K562 (cell line): ENCODE data around the gene HLA-DOA. TPM values are rescaled to one million over a fixed set of nuclear protein-coding genes. Genes with fewer than 3 reads are reported as not detected.

Experiments
- MTA3 ChIP-seq: fragments of 450-650 bp; formaldehyde crosslinking; IDR thresholded peaks from 2 replicates; pipeline ENCODE4 v1.6.1; 2017; ENCODE audit warnings: mild to moderate bottlenecking, borderline replicate concordance
- XRCC4 ChIP-seq: IDR thresholded peaks from one replicate; pipeline ENCODE4 v1.6.1; 2011; ENCODE audit not compliant: insufficient read depth, insufficient read length; ENCODE audit errors: extremely low read depth
- ZBTB7A ChIP-seq: IDR thresholded peaks from 2 replicates; pipeline ENCODE4 v1.6.1; 2011; ENCODE audit warnings: low read depth, mild to moderate bottlenecking, low read length, moderate library complexity, borderline replicate concordance; ENCODE audit not compliant: control insufficient read depth
- ZNF436 ChIP-seq: fragments of 250-450, 450-650 bp; sonication (Bioruptor Pico); formaldehyde crosslinking; IDR thresholded peaks from 2 replicates; pipeline ENCODE4 v1.7.0; 2020; ENCODE audit warnings: mild to moderate bottlenecking
- polyA plus RNA-seq, 8 experiments: library from polyadenylated mRNA; depleted of rRNA in 4 of 8; stranded (reverse) in 5 of 8; unstranded in 3 of 8; fragments of >200 nt; fragmentation: Nextera tagmentation in 2 of 8; fragmentation: Illumina TruSeq in 1 of 8; extraction: Ambion mirVana in 2 of 8; extraction: Trizol in 1 of 8; gene quantifications; 2 replicates each; pipeline versions ENCODE4 v1.2.1 to v1.2.3, GENCODE V29; 2011 to 2014; ENCODE audit warnings: inconsistent platforms in 1 of 8, missing spikeins in 1 of 8
- total RNA-seq, 7 experiments: library from RNA; depleted of rRNA in 6 of 7; stranded (reverse); fragments of >200 nt in 6 of 7; fragmentation: Illumina TruSeq in 2 of 7; extraction: Trizol in 2 of 7; gene quantifications; 2 replicates each; pipeline versions ENCODE4 v1.2.1 to v1.2.3, GENCODE V29; 2011 to 2021; ENCODE audit warnings: low replicate concordance in 1 of 7
- TF ChIP-seq, protein P1 (sequence below): fragments of 450-650 bp; IDR thresholded peaks from 2 replicates; pipeline ENCODE4 v1.6.1; 2018; ENCODE audit warnings: mild to moderate bottlenecking, low read depth; ENCODE audit not compliant: partially characterized antibody
- TF ChIP-seq, protein P2 (sequence below): fragments of 450-650 bp; IDR thresholded peaks from 2 replicates; pipeline ENCODE4 v1.6.1; 2016; ENCODE audit warnings: low read depth, mild to moderate bottlenecking, moderate library complexity
- TF ChIP-seq, protein P3 (sequence below): fragments of 450-650 bp; formaldehyde crosslinking; IDR thresholded peaks from 2 replicates; pipeline ENCODE4 v1.4.0; 2020; ENCODE audit warnings: mild to moderate bottlenecking, moderate library complexity
- TF ChIP-seq, protein P4 (sequence below): fragments of 150-350 bp; conservative IDR thresholded peaks from 2 replicates; pipeline ENCODE4 v1.6.1; 2014; ENCODE audit warnings: low read length
- TF ChIP-seq, protein P5 (sequence below): fragments of 150-350 bp; IDR thresholded peaks from 2 replicates; pipeline ENCODE4 v1.6.1; 2014; ENCODE audit warnings: low read depth, mild to moderate bottlenecking, low read length, borderline replicate concordance
- TF ChIP-seq, protein P6 (sequence below): sonication (generic); formaldehyde crosslinking; IDR thresholded peaks from 2 replicates; pipeline ENCODE4 v1.8.0; 2022; ENCODE audit warnings: missing genetic modification reagents, mild to moderate bottlenecking, borderline replicate concordance
- TF ChIP-seq, protein P7 (sequence below): fragments of 450-650 bp; formaldehyde crosslinking; conservative IDR thresholded peaks from 2 replicates; pipeline ENCODE4 v1.4.0; 2022; ENCODE audit warnings: mild to moderate bottlenecking, missing genetic modification characterization

HLA-DOA gene
- total and polyA plus RNA-seq, 9 of the 15 experiments (the other 6 are each of a cell fraction or from before 2014, with no cell fraction given): 0.07 TPM; not detected in 8

DNA sequence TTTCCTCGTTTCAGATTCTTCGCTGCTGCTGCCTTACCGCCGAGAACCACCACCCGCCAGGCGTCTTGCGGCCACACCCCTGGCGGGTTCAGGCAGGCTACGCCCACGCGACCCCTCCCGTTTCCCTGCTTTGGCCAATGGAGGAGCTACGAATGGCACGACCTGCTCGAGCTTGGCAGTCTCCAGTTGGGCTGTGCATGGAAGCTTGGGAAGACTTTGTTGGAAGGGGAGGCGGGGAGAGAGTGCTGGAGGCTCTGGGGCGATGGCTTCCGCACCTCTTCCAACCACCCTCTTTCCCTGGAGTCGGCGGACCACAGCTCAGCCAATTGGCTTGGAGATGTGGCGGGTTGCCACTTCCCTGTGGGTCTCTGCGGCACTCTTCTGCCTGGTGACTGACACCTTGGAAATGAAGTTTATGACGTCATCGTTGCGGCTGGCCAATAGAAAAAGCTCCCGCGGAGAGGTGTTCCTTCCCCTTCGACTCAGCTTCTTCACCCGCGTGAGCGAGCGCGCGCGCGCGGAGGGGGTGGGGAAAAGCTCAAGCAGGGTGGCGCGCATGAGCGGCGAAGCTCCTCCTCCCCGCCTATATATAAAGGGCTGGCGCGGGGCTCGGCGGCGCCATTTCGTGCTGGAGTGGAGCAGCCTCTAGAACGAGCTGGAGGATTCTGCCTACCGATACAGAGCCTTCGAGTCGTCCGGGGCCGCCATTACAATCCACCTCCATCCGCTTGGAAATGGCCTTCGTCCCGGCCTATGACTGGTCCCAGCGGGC lies 37.6 kb downstream of the HLA-DOA start (continued):
- TF ChIP-seq, protein P1, sequence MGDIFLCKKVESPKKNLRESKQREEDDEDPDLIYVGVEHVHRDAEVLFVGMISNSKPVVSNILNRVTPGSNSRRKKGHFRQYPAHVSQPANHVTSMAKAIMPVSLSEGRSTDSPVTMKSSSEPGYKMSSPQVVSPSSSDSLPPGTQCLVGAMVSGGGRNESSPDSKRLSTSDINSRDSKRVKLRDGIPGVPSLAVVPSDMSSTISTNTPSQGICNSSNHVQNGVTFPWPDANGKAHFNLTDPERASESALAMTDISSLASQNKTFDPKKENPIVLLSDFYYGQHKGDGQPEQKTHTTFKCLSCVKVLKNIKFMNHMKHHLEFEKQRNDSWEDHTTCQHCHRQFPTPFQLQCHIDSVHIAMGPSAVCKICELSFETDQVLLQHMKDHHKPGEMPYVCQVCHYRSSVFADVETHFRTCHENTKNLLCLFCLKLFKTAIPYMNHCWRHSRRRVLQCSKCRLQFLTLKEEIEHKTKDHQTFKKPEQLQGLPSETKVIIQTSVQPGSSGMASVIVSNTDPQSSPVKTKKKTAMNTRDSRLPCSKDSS: no peak
- TF ChIP-seq, protein P2, sequence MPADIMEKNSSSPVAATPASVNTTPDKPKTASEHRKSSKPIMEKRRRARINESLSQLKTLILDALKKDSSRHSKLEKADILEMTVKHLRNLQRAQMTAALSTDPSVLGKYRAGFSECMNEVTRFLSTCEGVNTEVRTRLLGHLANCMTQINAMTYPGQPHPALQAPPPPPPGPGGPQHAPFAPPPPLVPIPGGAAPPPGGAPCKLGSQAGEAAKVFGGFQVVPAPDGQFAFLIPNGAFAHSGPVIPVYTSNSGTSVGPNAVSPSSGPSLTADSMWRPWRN: no peak; the same call in 1 of the 2 replicates
- no peak for TF ChIP-seq XRCC4
- peak; percentile 100 for TF ChIP-seq MTA3
- TF ChIP-seq, protein P3, sequence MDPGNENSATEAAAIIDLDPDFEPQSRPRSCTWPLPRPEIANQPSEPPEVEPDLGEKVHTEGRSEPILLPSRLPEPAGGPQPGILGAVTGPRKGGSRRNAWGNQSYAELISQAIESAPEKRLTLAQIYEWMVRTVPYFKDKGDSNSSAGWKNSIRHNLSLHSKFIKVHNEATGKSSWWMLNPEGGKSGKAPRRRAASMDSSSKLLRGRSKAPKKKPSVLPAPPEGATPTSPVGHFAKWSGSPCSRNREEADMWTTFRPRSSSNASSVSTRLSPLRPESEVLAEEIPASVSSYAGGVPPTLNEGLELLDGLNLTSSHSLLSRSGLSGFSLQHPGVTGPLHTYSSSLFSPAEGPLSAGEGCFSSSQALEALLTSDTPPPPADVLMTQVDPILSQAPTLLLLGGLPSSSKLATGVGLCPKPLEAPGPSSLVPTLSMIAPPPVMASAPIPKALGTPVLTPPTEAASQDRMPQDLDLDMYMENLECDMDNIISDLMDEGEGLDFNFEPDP (CRISPR knock-in tag): peak; percentile 82
- TF ChIP-seq, protein P4, sequence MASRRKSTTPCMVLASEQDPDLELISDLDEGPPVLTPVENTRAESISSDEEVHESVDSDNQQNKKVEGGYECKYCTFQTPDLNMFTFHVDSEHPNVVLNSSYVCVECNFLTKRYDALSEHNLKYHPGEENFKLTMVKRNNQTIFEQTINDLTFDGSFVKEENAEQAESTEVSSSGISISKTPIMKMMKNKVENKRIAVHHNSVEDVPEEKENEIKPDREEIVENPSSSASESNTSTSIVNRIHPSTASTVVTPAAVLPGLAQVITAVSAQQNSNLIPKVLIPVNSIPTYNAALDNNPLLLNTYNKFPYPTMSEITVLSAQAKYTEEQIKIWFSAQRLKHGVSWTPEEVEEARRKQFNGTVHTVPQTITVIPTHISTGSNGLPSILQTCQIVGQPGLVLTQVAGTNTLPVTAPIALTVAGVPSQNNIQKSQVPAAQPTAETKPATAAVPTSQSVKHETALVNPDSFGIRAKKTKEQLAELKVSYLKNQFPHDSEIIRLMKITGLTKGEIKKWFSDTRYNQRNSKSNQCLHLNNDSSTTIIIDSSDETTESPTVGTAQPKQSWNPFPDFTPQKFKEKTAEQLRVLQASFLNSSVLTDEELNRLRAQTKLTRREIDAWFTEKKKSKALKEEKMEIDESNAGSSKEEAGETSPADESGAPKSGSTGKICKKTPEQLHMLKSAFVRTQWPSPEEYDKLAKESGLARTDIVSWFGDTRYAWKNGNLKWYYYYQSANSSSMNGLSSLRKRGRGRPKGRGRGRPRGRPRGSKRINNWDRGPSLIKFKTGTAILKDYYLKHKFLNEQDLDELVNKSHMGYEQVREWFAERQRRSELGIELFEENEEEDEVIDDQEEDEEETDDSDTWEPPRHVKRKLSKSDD: peak; percentile 93
- peak; percentile 51; the same call in 1 of the 2 replicates for TF ChIP-seq ZNF436
- TF ChIP-seq, protein P5, sequence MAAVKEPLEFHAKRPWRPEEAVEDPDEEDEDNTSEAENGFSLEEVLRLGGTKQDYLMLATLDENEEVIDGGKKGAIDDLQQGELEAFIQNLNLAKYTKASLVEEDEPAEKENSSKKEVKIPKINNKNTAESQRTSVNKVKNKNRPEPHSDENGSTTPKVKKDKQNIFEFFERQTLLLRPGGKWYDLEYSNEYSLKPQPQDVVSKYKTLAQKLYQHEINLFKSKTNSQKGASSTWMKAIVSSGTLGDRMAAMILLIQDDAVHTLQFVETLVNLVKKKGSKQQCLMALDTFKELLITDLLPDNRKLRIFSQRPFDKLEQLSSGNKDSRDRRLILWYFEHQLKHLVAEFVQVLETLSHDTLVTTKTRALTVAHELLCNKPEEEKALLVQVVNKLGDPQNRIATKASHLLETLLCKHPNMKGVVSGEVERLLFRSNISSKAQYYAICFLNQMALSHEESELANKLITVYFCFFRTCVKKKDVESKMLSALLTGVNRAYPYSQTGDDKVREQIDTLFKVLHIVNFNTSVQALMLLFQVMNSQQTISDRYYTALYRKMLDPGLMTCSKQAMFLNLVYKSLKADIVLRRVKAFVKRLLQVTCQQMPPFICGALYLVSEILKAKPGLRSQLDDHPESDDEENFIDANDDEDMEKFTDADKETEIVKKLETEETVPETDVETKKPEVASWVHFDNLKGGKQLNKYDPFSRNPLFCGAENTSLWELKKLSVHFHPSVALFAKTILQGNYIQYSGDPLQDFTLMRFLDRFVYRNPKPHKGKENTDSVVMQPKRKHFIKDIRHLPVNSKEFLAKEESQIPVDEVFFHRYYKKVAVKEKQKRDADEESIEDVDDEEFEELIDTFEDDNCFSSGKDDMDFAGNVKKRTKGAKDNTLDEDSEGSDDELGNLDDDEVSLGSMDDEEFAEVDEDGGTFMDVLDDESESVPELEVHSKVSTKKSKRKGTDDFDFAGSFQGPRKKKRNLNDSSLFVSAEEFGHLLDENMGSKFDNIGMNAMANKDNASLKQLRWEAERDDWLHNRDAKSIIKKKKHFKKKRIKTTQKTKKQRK: peak; percentile 33; the same call in 1 of the 2 replicates
- TF ChIP-seq, protein P6, sequence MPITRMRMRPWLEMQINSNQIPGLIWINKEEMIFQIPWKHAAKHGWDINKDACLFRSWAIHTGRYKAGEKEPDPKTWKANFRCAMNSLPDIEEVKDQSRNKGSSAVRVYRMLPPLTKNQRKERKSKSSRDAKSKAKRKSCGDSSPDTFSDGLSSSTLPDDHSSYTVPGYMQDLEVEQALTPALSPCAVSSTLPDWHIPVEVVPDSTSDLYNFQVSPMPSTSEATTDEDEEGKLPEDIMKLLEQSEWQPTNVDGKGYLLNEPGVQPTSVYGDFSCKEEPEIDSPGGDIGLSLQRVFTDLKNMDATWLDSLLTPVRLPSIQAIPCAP: peak; percentile 60
- TF ChIP-seq, protein P7, sequence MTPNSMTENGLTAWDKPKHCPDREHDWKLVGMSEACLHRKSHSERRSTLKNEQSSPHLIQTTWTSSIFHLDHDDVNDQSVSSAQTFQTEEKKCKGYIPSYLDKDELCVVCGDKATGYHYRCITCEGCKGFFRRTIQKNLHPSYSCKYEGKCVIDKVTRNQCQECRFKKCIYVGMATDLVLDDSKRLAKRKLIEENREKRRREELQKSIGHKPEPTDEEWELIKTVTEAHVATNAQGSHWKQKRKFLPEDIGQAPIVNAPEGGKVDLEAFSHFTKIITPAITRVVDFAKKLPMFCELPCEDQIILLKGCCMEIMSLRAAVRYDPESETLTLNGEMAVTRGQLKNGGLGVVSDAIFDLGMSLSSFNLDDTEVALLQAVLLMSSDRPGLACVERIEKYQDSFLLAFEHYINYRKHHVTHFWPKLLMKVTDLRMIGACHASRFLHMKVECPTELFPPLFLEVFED (CRISPR knock-in tag): 0 out of 2 replicates have a peak, but pooled peaks have one; percentile 11
- peak; percentile 69; the same call in 1 of the 2 replicates for TF ChIP-seq ZBTB7A
